K562 (cell line): ENCODE measurements around the gene CYB5R2. TPM values are rescaled to one million over a fixed set of nuclear protein-coding genes. Genes with fewer than 3 reads are reported as not detected.

ENCODE experiments used
- ATAC-seq: fragments of 200-7000 bp; cut with Tn5 transposase; 3 replicates; pipeline ENCODE4 v1.9.1; 2020; ENCODE audit warnings: moderate library complexity
- BruUV-seq: library from RNA; stranded (reverse); fragments of 400-500 nt; replicated peaks from 2 replicates; lab custom pipeline; 2021; lab: Mats Ljungman, UMichigan
- CTCF ChIA-PET: fragments of 300-600 bp; formaldehyde crosslinking; extraction: SDS; loops from one replicate; lab custom pipeline; 2021; ENCODE audit warnings: low intra/inter-chr PET ratio; lab: Yijun Ruan, JAX
- POLR2A ChIA-PET: fragments of 300-600, 350-650 bp; sonication (Branson Sonifier 250); formaldehyde crosslinking; extraction: SDS; loops from one replicate; lab custom pipeline; 2021; ENCODE audit warnings: antibody characterized with exemption, inconsistent platforms; lab: Yijun Ruan, JAX
- DNase-seq, 4 experiments: peaks; one replicate each; pipeline versions ENCODE4 v3.0.0 to v3.0.0-alpha.2; 2011 to 2018; ENCODE audit warnings: low spot score in 3 of 4, mixed read lengths in 3 of 4; ENCODE audit errors: extremely low read depth in 1 of 4
- FAIRE-seq: peaks from 2 replicates; lab custom pipeline; 2011; peaks lifted over from hg19 to GRCh38; lab: Jason Lieb, UNC
- H2AFZ ChIP-seq: 2 replicates; pipeline ENCODE4 v1.6.0; 2011; ENCODE audit warnings: low read depth, low read length, control low read depth, inconsistent platforms
- H3K27ac ChIP-seq: fragments of 200-600 bp; 3 replicates; pipeline ENCODE4 v1.8.0; 2011; ENCODE audit warnings: low read depth, mild to moderate bottlenecking, control low read depth, inconsistent platforms, low read length, moderate library complexity, mixed read lengths; ENCODE audit errors: extremely low read depth
- H3K27me3 ChIP-seq, 2 experiments: fragments of 300-600 bp in 1 of 2; 2 replicates in 1 of 2; 3 replicates in 1 of 2; pipeline versions ENCODE4 v1.6.0 to v1.8.0; 2011; ENCODE audit warnings: inconsistent platforms in 2 of 2, low read length in 2 of 2, mild to moderate bottlenecking in 1 of 2, mixed read lengths in 1 of 2, moderate library complexity in 1 of 2; ENCODE audit not compliant: control insufficient read depth in 2 of 2, insufficient read depth in 2 of 2
- H3K36me3 ChIP-seq: fragments of 300-600 bp; 3 replicates; pipeline ENCODE4 v1.8.0; 2011; ENCODE audit warnings: mild to moderate bottlenecking, low read length, inconsistent platforms; ENCODE audit not compliant: control insufficient read depth, insufficient read depth
- H3K4me1 ChIP-seq, 2 experiments: fragments of 200-600 bp in 1 of 2; replicated peaks in 1 of 2; 2 replicates in 1 of 2; 3 replicates in 1 of 2; pipeline versions ENCODE4 v1.5.1 to v1.8.0; 2011; ENCODE audit warnings: inconsistent platforms in 2 of 2, low read length in 2 of 2, mild to moderate bottlenecking in 1 of 2, mixed read lengths in 1 of 2, moderate library complexity in 1 of 2; ENCODE audit not compliant: control insufficient read depth in 2 of 2, insufficient read depth in 2 of 2
- H3K4me2 ChIP-seq: 2 replicates; pipeline ENCODE4 v1.6.1; 2011; ENCODE audit warnings: low read length, control low read depth, inconsistent platforms, mixed read lengths; ENCODE audit not compliant: insufficient read depth
- H3K4me3 ChIP-seq: fragments of 200-600 bp; sonication (generic), shearing (Covaris generic); 2 replicates; pipeline ENCODE4 v1.5.1; 2016; ENCODE audit warnings: control low read depth, inconsistent platforms
- H3K79me2 ChIP-seq: fragments of 200-600 bp; 3 replicates; pipeline ENCODE4 v1.8.0; 2011; ENCODE audit warnings: low read length, inconsistent platforms; ENCODE audit not compliant: control insufficient read depth, insufficient read depth
- H3K9ac ChIP-seq, 2 experiments: 2 replicates each; pipeline versions ENCODE4 v1.6.0 to v1.6.1; 2011; ENCODE audit warnings: low read depth in 2 of 2, low read length in 2 of 2, control low read depth in 1 of 2, inconsistent platforms in 1 of 2, mild to moderate bottlenecking in 1 of 2, mixed read lengths in 1 of 2; ENCODE audit not compliant: insufficient read depth in 1 of 2
- H3K9me1 ChIP-seq: one replicate; pipeline ENCODE4 v1.6.0; 2011; ENCODE audit warnings: inconsistent platforms, mild to moderate bottlenecking, low read length, moderate library complexity; ENCODE audit not compliant: control insufficient read depth, insufficient read depth
- H3K9me3 ChIP-seq: replicated peaks from 2 replicates; pipeline ENCODE4 v1.5.1; 2011; ENCODE audit warnings: low read depth, low read length, inconsistent platforms; ENCODE audit not compliant: control insufficient read depth, insufficient read depth
- H4K20me1 ChIP-seq: replicated peaks from 2 replicates; pipeline ENCODE4 v1.6.1; 2011; ENCODE audit warnings: low read length, inconsistent platforms, mixed read lengths; ENCODE audit not compliant: control insufficient read depth, insufficient read depth
- ATF7 ChIP-seq: fragments of 450-650 bp; IDR thresholded peaks from 2 replicates; pipeline ENCODE4 v1.7.1; 2014; ENCODE audit warnings: mild to moderate bottlenecking, moderate library complexity
- CEBPB ChIP-seq: fragments of 450-650 bp; IDR thresholded peaks from 2 replicates; pipeline ENCODE4 v1.6.1; 2016; ENCODE audit warnings: missing genetic modification characterization, missing compliant biosample characterization
- GATA2 ChIP-seq: sonication (generic); formaldehyde crosslinking; IDR thresholded peaks from 2 replicates; pipeline ENCODE4 v1.4.0; 2020; ENCODE audit warnings: mild to moderate bottlenecking, missing genetic modification reagents
- GATAD2A ChIP-seq: fragments of 450-650 bp; IDR thresholded peaks from 2 replicates; pipeline ENCODE4 v1.6.1; 2017
- HEY1 ChIP-seq: fragments of 250-450 bp; sonication (Bioruptor Pico); IDR thresholded peaks from 2 replicates; pipeline ENCODE4 v1.5.0; 2020; ENCODE audit warnings: mild to moderate bottlenecking, moderate library complexity, borderline replicate concordance
- JUND ChIP-seq, 2 experiments: IDR thresholded peaks; 2 replicates in 1 of 2; 3 replicates in 1 of 2; pipeline ENCODE4 v1.6.1; 2011; ENCODE audit warnings: borderline replicate concordance in 2 of 2, low read depth in 2 of 2, low read length in 2 of 2, improper control_type of control experiment in 1 of 2, missing biosample characterization in 1 of 2, missing genetic modification characterization in 1 of 2, missing genetic modification reagents in 1 of 2
- MAFG ChIP-seq: fragments of 450-650 bp; conservative IDR thresholded peaks from 2 replicates; pipeline ENCODE4 v1.6.1; 2016; ENCODE audit warnings: missing genetic modification characterization, missing compliant biosample characterization
- NELFE ChIP-seq: IDR thresholded peaks from 2 replicates; pipeline ENCODE4 v1.6.1; 2011; ENCODE audit warnings: mild to moderate bottlenecking; ENCODE audit not compliant: insufficient read depth, insufficient read length
- PTRF ChIP-seq: fragments of 450-650 bp; IDR thresholded peaks from 2 replicates; pipeline ENCODE4 v1.6.1; 2016; ENCODE audit warnings: mild to moderate bottlenecking, missing genetic modification characterization, missing compliant biosample characterization
- RBBP5 ChIP-seq: fragments of 200-600 bp; sonication (generic); IDR thresholded peaks from 2 replicates; pipeline ENCODE4 v1.6.1; 2012; ENCODE audit warnings: borderline replicate concordance, mild to moderate bottlenecking, low read length, control low read depth, inconsistent platforms; ENCODE audit not compliant: insufficient read depth, poor library complexity, severe bottlenecking
- RCOR1 ChIP-seq, 2 experiments: IDR thresholded peaks; 2 replicates each; pipeline ENCODE4 v1.6.1; 2012; ENCODE audit warnings: low read depth in 2 of 2, low read length in 2 of 2, borderline replicate concordance in 1 of 2, improper control_type of control experiment in 1 of 2
- RFX7 ChIP-seq: fragments of 250-450 bp; sonication (Bioruptor Pico); IDR thresholded peaks from 2 replicates; pipeline ENCODE4 v1.5.1; 2021; ENCODE audit warnings: mild to moderate bottlenecking
- RNF2 ChIP-seq: sonication (generic); IDR thresholded peaks from 2 replicates; pipeline ENCODE4 v1.6.1; 2016
- RNF219 ChIP-seq: fragments of 250-450 bp; sonication (Bioruptor Pico); IDR thresholded peaks from 2 replicates; pipeline ENCODE4 v1.5.0; 2022; ENCODE audit warnings: mild to moderate bottlenecking
- SIX5 ChIP-seq, 2 experiments: IDR thresholded peaks; 2 replicates each; pipeline ENCODE4 v1.6.1; 2011; ENCODE audit warnings: low read length in 2 of 2, borderline replicate concordance in 1 of 2, low read depth in 1 of 2, mild to moderate bottlenecking in 1 of 2, moderate library complexity in 1 of 2; ENCODE audit not compliant: insufficient read depth in 1 of 2
- TAL1 ChIP-seq: fragments of 450-650 bp; IDR thresholded peaks from 2 replicates; pipeline ENCODE4 v1.6.1; 2016; ENCODE audit warnings: mild to moderate bottlenecking
- TBL1XR1 ChIP-seq, 2 experiments: IDR thresholded peaks; 2 replicates each; pipeline ENCODE4 v1.6.1; 2012; ENCODE audit warnings: improper control_type of control experiment in 2 of 2, low read length in 2 of 2, mild to moderate bottlenecking in 1 of 2
- TGIF2 ChIP-seq: sonication (generic); formaldehyde crosslinking; IDR thresholded peaks from 2 replicates; pipeline ENCODE4 v1.8.1; 2022; ENCODE audit warnings: mild to moderate bottlenecking, missing genetic modification reagents, moderate library complexity
- ZBTB1 ChIP-seq: sonication (generic); formaldehyde crosslinking; IDR thresholded peaks from 2 replicates; pipeline ENCODE4 v1.8.1; 2023; ENCODE audit warnings: missing genetic modification reagents, low read depth, mild to moderate bottlenecking, borderline replicate concordance
- ZNF140 ChIP-seq: fragments of 250-450 bp; sonication (Bioruptor Pico); IDR thresholded peaks from 2 replicates; pipeline ENCODE4 v1.8.0; 2021; ENCODE audit warnings: moderate library complexity, mild to moderate bottlenecking, inconsistent platforms
- WGBS: fragments of 100-300 bp; shearing (Covaris generic); methylation state at CpG from one replicate; pipeline ENCODE4 v1.1.6; 2016; ENCODE audit warnings: low coverage, mixed read lengths; ENCODE audit not compliant: insufficient coverage; ENCODE audit errors: missing lambda C conversion rate; 5-methylcytosine and 5-hydroxymethylcytosine counted together
- in situ Hi-C: fragments of 300-500 bp; cut with MboI; formaldehyde crosslinking; loops from 4 replicates; pipeline ENCODE4 v1.15.0; 2018; ENCODE audit warnings: inconsistent platforms, mixed read lengths
- intact Hi-C: fragments of 100-400 bp; cut with micrococcal nuclease; formaldehyde crosslinking; loops from 2 replicates; pipeline ENCODE4 v1.14.2; 2022
- polyA plus RNA-seq, 8 experiments: library from polyadenylated mRNA; depleted of rRNA in 4 of 8; stranded (reverse) in 5 of 8; unstranded in 3 of 8; fragments of >200 nt; fragmentation: Nextera tagmentation in 2 of 8; fragmentation: Illumina TruSeq in 1 of 8; extraction: Ambion mirVana in 2 of 8; extraction: Trizol in 1 of 8; gene quantifications; 2 replicates each; pipeline versions ENCODE4 v1.2.1 to v1.2.3, GENCODE V29; 2011 to 2014; ENCODE audit warnings: inconsistent platforms in 1 of 8, missing spikeins in 1 of 8
- total RNA-seq, 7 experiments: library from RNA; depleted of rRNA in 6 of 7; stranded (reverse); fragments of >200 nt in 6 of 7; fragmentation: Illumina TruSeq in 2 of 7; extraction: Trizol in 2 of 7; gene quantifications; 2 replicates each; pipeline versions ENCODE4 v1.2.1 to v1.2.3, GENCODE V29; 2011 to 2021; ENCODE audit warnings: low replicate concordance in 1 of 7
- TF ChIP-seq, protein P1 (sequence below): fragments of 450-650 bp; formaldehyde crosslinking; IDR thresholded peaks from 2 replicates; pipeline ENCODE4 v1.4.0; 2020; ENCODE audit warnings: mild to moderate bottlenecking

CYB5R2 gene
- total and polyA plus RNA-seq, 9 of the 15 experiments (the other 6 are each of a cell fraction or from before 2014, with no cell fraction given) = 8.2 to 28.7 (median 13.6) TPM

DNA sequence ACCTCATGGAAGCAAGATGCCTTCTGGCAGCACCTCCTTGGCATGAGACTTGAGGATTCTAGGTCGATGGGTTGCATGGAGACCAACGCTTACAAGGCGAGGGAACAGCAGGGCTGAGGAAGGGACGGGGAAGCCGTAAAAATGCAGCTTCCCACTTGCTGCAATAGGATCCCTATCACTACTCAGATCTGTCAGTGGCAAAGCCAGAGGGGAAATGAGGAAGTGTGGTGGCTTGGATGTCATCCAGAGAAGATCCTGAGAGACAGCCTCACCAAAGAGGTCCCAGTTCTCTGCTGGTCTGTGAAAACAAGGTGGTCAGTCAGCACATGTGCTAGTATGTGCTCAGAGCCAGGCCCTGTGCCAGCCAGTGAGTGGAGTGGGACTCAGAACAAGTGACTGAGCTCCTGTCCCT, 22.2 kb downstream of the CYB5R2 start:
- no TSS peak for BruUV-seq
- H3K27ac ChIP-seq = no peak overlapping the region
- no peaks in the 10 kb centered on the region for H3K9me3 ChIP-seq
- no peak overlapping the region for H3K9ac ChIP-seq
- H3K79me2 ChIP-seq = no peaks in the 10 kb centered on the region
- no peak overlapping the region for H3K4me2 ChIP-seq
- peaks cover 9 to 10% of the 10 kb centered on the region in 2 experiments; a peak in 3 of 5 replicates for H3K4me1 ChIP-seq
- H3K4me3 ChIP-seq = no peak overlapping the region
- POLR2A ChIA-PET = interaction anchor here (1.1 kb wide), 1 partner anchor 77 kb away, joined by 3 read pairs; no protein-coding TSS in a partner anchor
- no peaks in the 10 kb centered on the region for H3K9me1 ChIP-seq
- ATAC-seq = peak; percentile 38
- WGBS = 2% methylated on average over 5 of the region's 5 CpGs
- peak in 1 of 4 experiments; percentile 20 for DNase-seq
- CTCF ChIA-PET = interaction anchor here (0.6 kb wide), 1 partner anchor 406 kb away, joined by 3 read pairs; no protein-coding TSS in a partner anchor
- intact Hi-C loops = no loop called here
- H3K27me3 ChIP-seq = peaks cover 0 to 24% of the 10 kb centered on the region in 2 experiments; a peak in 2 of 5 replicates
- no peaks in the 10 kb centered on the region for H3K36me3 ChIP-seq
- in situ Hi-C loops = loop anchor here (5.0 to 25.0 kb wide), 2 partner anchors 79 to 564 kb away; partner anchors contain the start of gene RBMXL2
- H2AFZ ChIP-seq = no peak overlapping the region
- H4K20me1 ChIP-seq = no peaks in the 10 kb centered on the region; the same call in 1 of the 2 replicates
- no peak for FAIRE-seq
- TF ChIP-seq RBBP5 (no peak), TAL1 (no peak), HEY1 (CRISPR knock-in tag) (no peak), GATAD2A (no peak), MAFG (tag) (no peak), ATF7 (0 out of 2 replicates have a peak, but pooled peaks have one; percentile 23), GATA2 (peak; percentile 79), PTRF (tag) (no peak), NELFE (no peak), TBL1XR1 (IDR thresholded peaks at IDR 0.05; ENCODE audit: low read length in 2 of 2) (no peak), ZBTB1 (CRISPR knock-in tag) (no peak), RNF219 (no peak), CEBPB (tag) (peak; percentile 69), RNF2 (peak; percentile 33; the same call in 1 of the 2 replicates), ZNF140 (CRISPR knock-in tag) (no peak), JUND (IDR thresholded peaks at IDR 0.05; ENCODE audit: borderline replicate concordance, low read depth, low read length) (no peak), JUND (tag; IDR thresholded peaks at IDR 0.05; ENCODE audit: borderline replicate concordance, low read depth, low read length) (peak; percentile 35; the same call in 1 of the 3 replicates), TGIF2 (CRISPR knock-in tag) (no peak), SIX5 (IDR thresholded peaks at IDR 0.05; ENCODE audit: borderline replicate concordance in 1 of 2, insufficient read depth in 1 of 2, low read depth in 1 of 2, low read length in 2 of 2) (no peak), RFX7 (no peak), RCOR1 (IDR thresholded peaks at IDR 0.05; ENCODE audit: borderline replicate concordance in 1 of 2, low read depth in 2 of 2, low read length in 2 of 2) (peak in 1 of 2 experiments; percentile 67; a peak in 2 of 4 replicates)
- TF ChIP-seq, protein P1, sequence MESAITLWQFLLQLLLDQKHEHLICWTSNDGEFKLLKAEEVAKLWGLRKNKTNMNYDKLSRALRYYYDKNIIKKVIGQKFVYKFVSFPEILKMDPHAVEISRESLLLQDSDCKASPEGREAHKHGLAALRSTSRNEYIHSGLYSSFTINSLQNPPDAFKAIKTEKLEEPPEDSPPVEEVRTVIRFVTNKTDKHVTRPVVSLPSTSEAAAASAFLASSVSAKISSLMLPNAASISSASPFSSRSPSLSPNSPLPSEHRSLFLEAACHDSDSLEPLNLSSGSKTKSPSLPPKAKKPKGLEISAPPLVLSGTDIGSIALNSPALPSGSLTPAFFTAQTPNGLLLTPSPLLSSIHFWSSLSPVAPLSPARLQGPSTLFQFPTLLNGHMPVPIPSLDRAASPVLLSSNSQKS (CRISPR knock-in tag) = no peak
